HG02870 (cell line): ENCODE results near the gene KTN1.

ENCODE experiments used
- ATAC-seq: cut with Tn5 transposase; IDR thresholded peaks from one replicate; pipeline ENCODE4 v1.9.1; 2021; ENCODE audit warnings: mild to moderate bottlenecking, moderate library complexity; ENCODE audit not compliant: unreplicated experiment

Gene KTN1

DNA sequence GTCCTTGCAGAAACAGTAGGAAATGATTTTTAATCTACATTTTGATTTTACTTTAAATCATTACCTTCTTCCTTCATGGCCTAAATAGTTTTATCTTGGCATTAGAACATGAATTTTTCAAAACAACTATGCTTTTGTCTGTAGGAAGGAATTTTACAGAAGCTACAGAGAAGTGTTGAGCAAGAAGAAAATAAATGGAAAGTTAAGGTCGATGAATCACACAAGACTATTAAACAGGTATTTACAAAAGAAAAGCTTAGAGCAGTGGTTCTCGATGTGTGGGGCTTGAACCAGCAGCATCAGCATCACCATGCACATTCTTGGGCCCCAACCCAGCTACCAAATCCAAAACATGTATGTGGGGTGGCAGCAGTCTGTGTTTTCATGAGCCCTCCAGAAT lies 91.6 kb downstream of the KTN1 start:
- no peak for ATAC-seq

DNA sequence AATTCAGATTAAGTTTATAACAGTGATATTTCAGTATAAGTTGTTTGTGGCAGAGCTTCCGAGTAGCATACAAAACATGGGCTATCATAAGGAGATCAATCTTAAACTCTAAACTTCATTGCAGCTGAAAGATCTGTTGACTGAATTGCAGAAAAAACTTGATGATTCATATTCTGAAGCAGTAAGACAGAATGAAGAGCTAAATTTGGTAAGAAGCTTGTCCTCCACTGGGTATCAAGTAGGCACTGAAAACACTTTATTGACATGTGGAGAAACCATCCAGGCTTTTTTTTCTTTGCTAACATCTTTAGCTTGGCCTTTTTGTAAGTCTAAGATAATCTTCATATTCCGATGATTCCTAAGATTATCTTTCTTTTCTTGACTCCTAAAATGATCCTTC lies 93.0 kb downstream of the KTN1 start:
- ATAC-seq, result no peak

DNA sequence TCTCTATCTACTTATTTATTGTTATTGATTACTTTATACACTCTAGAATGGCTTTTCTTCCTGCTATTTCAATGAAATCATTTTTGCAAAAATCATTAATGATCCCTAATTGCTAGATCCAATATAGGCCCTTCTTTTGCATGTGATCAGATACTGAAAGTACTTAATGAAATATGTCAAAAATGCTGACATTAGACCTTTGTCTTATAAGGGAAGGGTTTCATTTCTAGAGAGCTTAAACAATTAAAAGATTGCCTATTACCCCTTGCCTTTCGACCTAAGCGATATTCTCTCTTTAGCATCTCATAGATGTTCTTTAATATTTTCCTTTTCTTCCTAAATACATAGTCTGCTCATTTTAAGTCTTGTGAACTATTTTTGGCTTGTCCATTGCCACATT lies 101.1 kb downstream of the KTN1 start:
- no peak for ATAC-seq

DNA sequence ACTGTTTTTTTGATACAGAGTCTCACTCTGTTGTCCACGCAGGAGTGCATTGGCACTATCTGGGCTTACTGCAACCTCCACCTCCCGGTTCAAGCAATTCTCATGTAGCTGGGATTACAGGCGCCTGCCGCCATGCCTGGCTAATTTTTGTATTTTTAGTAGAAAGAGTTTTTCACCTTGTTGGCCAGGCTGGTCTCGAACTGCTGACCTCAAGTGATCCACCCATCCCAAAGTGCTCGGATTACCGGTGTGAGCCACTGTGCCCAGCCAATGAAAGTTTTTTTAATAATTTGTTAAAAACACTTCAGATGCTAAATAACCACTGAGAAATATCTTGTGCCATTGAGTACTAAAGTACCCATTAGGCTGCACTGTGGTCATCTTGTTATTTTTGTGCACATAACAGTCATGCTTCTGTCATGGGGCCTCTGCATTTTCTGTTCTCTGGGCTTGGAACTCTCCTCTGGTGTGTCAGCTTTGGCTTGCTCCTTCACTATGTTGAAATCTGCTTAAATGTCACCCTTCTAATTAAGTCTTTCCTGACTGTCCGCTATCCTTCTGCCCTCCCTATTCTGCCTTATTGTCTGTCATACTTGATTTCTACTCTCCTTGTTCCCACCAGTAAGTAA lies 105.1 kb downstream of the KTN1 start:
- no peak for ATAC-seq

DNA sequence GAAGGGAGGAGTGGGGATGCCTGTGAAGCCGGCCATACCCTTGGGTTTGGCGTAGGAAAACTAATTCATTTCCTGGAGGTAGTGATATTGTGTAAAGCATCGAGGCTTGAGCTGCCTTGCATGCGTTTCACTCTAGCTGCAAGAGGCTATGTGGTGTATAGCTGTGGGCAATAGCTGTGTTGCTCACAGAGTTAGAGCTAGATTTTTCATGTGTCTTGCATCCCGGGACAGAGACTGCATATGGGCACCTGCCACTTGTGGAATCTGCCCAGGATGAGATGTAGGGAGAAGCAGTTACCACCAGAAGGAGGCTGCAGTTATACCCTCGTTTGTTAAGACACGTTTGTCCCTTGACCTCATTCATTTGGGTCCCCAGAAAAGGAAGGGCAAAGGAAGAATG lies 106.7 kb downstream of the KTN1 start:
- no peak for ATAC-seq

DNA sequence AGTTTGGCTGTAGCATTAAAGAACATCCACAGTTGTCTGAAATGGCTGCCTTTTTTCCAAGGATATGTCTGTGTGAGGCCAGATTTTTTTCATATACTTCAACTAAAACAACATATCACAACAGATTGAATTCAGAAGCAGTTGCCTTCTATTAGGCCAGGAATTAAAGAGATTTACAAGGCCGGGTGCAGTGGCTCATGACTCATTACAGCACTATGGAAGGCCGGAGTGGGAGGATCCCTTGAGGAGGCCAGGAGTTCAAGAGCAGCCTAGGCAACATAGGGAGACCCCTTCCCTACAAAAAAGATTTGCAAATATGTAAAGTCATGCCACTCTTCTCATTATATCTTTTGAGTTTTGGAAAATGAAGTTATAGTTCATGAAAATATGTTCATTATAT lies 108.6 kb downstream of the KTN1 start:
- no peak for ATAC-seq

DNA sequence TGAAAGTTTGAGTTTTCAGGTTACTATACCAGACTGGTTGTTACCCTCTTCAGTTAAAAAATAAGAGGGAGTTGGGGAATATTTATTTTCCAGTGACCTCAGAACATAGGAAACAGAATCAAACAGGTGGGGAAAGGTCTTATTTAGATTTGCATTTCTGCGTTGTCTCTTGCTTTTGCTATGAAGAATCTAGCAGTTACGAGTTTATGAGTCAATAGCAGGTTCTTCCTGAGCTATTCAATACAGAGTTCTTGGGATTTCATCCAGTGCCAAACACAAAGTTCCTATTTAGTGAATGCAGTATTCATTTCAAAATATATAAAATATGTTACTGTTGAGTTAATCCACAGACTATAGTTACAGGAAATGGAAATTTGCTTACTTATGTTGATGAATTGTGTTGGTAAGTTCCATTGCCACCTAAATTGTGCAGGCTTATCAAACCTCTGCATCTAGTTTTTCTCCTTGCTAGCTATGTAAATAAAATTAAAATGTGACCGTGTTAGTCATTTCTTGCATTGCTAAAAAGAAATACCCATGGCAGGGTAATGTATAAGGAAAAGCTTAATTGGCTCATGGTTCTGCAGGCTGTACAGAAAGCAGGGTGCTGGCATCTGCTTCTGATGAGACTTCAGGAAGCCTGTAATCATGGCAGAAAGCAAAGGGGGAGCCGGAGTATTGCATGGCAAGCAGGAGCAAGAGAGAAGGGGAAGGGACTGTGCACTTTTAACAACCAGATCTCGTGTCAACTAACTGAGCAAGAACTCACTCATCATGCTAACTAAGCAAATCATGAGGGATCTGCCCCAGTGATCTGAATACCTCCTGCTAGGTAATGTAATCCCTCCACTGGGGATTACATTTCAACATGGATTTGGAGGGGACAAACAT lies 110.2 kb downstream of the KTN1 start:
- peak; percentile 61 for ATAC-seq

DNA sequence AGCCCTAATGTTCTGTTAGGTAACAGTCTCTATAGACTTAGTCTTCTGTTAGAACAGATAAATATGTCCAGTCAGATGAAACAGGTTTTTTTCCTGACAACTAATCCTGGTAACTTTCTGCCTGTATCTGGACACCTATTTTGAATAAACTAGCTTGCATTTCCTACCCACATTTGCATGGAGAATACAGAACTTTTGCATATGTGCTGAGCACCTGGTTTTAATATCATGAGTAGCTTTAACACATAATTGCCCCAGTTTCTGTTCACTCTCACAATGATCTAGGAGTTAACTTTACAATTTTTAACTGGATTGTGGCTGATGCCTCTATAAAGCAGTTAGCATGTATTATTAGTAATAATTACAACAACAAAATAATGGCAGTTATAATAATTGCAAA lies 111.7 kb downstream of the KTN1 start:
- no peak for ATAC-seq

DNA sequence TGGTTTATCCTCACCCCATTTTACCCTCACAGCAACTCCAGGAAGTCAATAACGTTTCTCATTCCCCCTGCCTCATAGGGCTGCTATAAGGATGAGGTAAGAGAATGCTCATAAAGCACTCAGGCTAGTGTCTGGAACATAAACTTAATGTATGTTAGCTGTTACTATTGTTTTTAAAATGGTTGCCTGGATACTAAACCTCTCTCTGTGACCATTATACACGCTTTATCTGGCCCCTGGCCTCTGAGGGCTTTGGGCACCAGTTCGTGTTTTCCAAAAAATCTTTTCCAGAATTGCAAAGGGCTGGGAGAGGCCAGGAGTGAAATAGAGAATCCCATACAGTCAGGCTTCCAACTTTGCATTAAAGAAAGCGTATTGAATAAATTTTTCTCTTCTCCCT lies 113.9 kb downstream of the KTN1 start:
- ATAC-seq, result no peak

DNA sequence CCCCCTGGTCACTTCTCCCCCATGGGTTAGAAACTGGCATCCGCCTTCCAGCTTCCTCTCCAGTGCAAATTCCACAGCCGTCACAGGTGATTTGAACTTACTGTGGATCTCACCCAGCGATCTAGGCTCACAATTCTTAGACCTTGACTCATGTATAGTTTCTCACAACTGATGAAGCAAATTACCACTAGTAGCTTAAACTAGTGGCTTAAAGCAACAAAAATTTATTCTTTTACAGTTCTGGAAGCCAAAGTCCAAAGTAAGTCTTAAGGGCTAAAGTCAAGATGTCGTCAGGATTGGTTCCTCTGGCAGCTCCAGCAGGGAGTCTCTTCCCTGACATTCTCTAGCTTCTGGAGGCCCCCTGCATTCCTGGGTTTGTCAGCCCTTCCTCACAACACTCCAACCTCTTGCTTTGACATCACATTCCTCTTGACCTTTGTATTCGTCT lies 117.4 kb downstream of the KTN1 start:
- ATAC-seq, result no peak

DNA sequence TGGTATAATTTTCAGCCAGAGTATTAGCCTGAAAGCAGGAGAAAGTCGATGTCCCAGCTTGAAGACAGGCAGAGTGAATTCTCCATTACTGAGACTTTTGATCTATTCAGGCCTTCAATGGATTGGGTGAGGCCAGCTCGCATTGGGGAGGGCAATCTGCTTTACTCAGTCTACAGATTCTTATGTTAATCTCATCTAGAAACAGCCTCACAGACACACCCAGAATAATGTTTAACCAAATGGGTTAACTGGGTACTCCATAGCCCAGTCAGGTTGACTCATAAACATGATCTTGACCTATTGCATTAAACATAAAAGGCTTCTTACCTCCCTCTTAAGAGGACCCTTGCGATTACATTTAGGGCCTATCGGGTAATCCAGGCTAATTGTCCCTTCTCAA lies 118.0 kb downstream of the KTN1 start:
- no peak for ATAC-seq

DNA sequence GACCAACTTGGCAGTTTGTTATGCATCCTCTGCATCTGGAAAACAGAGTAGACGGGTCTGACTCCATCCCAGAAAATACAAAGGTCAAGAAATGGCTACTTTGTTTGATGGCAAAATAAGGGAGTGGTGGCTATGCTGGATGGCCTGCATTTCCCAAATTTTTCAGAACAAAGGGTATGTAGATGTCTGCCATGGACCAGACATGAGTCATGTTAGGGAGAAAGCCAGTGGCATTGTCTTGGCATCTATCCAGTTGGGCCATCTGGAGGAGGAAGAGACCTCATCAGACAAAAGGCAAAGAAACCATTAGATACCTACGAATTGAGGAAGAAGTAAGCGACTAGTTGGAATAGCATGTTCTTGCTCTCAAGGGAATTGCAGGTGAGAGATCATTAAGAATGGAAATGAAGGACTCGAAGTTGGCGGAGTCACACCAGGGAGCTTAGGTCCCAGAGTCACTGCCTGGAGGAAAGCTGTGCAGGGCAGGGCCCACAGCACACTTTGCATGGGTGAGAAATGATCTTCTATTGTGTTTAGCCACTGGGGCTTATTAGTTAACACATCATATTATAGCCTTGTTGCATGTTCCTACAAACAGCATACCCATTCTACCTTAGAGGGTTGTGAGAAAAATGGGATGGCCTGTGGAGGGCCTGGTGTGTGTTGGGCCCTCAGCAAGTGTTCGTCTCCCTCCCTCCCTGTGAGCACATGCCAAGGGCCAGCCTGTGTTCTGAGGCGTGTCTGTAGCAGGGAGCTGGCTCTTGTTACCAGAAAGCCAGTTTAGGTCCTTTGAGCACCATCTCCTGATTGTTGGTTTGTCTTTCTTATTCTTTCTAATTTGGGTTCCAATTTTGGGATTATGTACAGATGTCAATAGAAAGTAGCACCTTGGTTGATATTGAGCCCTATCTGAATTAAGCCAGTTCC lies 119.4 kb downstream of the KTN1 start:
- no peak for ATAC-seq

DNA sequence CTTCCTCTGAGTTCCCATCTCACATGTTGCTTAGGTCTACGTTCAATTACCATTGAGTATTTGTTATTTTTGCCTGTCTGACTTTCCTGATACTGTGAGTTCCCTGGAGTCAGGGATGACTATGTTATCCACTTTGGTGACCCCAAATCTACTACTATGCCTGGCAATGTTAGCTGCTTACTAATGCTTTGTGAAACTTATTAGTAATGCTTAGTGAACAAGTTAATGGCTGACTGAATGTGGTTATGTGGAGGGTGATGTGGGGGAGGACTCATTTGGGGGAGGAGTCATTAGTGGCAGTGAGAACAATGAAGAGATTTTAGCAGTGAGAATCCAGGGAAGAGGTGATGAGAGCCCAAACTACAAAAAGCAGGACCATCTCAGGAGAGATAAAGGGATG lies 121.6 kb downstream of the KTN1 start:
- peak; percentile 99 for ATAC-seq

DNA sequence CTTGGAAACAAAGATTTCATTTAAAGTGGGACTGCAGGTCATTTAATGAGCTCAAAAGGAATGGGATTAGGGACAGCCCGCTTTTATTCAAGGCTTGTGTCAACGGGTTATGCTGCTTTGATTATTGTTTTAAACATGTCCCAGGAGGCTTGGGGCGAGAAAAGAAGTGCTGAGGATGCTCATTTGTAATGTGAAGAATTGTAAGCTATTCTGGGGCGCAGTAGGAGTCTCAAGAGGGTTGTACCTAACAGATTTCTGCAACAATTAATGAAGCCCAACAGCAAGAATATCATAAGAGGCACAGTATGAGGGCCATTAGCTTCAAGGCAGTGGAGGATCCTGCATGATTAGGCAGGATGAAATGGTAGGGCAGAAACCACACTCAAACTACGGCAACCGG lies 122.5 kb downstream of the KTN1 start:
- no peak for ATAC-seq

DNA sequence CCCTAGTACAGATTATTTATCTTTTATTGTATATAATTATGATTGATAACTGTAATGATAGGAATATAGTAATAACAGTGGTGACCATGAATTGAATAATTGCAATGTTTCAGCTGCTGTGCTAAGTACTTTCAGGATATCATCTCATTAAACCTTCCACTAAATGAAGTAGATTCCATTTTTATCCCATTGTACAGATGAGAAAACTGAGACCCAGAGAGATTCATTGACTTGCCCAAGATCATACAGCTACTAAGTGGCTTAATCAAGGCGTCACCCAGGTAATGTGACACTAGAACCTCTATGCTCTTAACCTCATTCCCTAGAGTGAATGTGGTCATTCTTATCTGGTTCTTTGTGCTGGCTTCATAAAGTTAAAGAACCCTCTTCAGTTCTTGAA lies 124.6 kb downstream of the KTN1 start:
- ATAC-seq, result no peak

DNA sequence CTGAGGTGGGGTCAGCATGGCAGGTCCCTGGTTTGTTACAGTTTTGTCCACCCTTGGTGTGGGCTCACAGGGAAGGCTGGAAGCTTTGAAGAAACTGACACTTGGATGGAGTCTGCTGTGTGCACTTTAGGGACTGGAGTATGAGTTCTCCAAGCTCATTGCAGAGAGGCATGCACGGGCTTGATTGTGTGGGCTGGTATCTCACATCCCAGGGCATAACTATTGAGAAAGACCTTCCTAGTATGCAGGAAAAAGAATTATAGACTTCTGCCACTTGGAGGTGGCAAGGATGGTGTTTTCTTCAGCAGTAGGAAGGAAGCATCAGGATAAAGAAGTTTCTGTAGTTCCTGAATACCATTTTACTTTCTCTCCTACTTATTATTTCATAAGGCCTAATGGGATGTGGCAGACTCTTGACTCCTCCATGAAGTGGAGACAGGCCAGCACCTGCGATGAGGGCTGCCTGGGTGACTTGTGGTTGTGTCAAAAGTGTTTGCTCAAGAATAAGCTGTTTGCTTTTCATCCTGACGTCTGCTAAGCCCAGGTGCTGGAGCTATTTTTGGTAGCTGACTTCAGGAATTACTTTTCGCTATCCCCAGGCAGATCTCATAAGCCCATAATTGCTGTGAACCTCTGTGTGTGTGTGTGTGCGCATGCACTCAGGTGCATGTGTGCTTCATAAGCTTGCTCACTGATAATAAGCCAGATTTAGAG lies 125.8 kb downstream of the KTN1 start:
- no peak for ATAC-seq

DNA sequence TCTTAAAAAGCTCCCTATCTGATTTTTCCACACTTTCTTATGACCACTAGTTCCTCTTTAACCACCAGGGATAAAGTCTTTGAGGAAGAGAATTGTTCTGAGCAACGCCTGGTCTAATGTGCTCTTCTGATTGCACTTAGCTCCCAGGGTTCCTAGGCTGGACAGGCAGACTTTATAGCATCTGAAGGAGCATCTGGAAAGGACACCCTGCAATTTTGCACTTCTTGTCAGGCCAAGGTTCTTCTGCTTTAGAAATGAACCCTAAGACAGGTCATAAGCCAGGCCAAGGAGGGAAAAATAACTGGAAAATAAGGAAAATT lies 126.3 kb downstream of the KTN1 start:
- no peak for ATAC-seq

DNA sequence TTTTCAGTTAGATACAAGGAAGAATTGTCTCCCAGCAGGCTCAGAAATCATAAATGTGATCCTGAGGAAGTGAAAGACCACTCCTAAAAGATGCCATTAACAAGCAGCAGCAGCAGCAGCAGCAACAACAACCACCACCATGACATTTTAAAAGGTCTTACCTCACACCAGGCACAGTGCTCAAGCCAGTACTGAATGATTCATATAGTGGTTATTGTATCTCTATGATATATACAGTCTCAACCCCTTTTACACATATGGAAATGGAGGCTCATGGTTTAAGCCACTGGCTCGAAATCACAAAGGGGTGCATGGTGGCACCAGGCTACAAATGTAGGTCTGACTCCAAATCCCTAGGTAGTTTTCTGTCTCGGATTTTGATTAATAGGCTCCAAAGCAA lies 126.9 kb downstream of the KTN1 start:
- ATAC-seq, result no peak

DNA sequence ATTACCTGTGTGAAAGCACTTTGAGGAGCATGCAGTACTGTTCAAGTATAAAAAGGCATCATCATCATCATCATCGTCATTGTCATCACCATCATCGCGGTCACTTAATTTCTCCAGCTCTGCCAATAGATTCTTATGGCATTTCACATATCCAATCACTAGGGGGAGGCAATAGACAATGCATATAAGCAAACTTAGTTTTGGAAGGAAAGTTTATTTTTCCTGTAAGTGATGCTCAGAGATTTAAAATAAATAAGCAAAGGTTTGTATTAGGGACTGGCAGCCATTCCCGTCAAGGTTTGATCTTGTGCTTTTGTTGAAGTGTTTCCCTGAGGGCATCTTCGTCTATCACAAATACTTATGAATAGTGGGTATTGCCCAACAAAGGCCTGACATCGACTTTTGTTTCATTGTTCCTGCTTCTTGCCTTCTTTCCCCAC lies 127.4 kb downstream of the KTN1 start:
- no peak for ATAC-seq

DNA sequence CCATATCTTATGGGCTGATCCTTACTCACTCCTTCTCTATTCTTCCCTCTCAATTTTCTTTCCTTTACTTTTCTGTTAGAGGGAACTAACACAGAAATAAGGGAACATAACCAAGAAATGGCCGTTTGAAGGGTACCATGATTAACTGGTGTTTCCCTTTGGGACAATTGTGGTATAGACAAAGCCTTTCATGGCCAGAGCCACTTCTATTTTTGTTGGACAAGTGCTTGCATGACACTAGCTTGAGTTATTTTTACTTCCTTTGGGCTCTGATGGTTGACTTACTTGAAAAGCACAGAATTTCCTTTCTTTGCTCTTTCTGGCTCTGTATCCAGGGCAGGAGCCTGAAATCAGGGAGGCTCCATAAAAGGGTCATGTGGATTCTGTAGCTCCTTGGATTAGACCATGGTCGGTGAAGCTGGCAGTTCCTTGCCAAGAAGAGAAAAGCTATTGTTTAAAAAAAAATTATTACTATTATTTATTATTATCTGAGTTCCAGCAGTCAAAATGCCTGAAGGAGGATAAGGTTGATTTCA lies 130.6 kb downstream of the KTN1 start:
- no peak for ATAC-seq
